HEK293 (cell line): ENCODE results near the gene ZFPL1.

Experiments
- IKZF3 ChIP-seq: fragments of 450-650 bp; IDR thresholded peaks from 2 replicates; pipeline ENCODE4 v1.5.0; 2018; ENCODE audit warnings: missing biosample characterization, mild to moderate bottlenecking, missing genetic modification characterization, moderate library complexity
- KLF16 ChIP-seq: fragments of 450-650 bp; formaldehyde crosslinking; IDR thresholded peaks from 2 replicates; pipeline ENCODE4 v1.5.1; 2017; ENCODE audit warnings: missing biosample characterization, missing genetic modification characterization
- YY2 ChIP-seq: fragments of 450-650 bp; formaldehyde crosslinking; IDR thresholded peaks from 2 replicates; pipeline ENCODE4 v1.5.1; 2016; ENCODE audit warnings: missing biosample characterization, missing genetic modification characterization
- ZBTB8A ChIP-seq: fragments of 450-650 bp; formaldehyde crosslinking; IDR thresholded peaks from 2 replicates; pipeline ENCODE4 v1.5.1; 2016; ENCODE audit warnings: missing biosample characterization, missing genetic modification characterization
- ZFP3 ChIP-seq: fragments of 450-650 bp; formaldehyde crosslinking; IDR thresholded peaks from 2 replicates; pipeline ENCODE4 v1.5.1; 2016; ENCODE audit warnings: low read depth, missing biosample characterization, missing genetic modification characterization
- ZFP41 ChIP-seq: fragments of 450-650 bp; formaldehyde crosslinking; IDR thresholded peaks from 2 replicates; pipeline ENCODE4 v1.5.1; 2016; ENCODE audit warnings: missing biosample characterization, missing genetic modification characterization, borderline replicate concordance
- ZFP69B ChIP-seq: fragments of 450-650 bp; formaldehyde crosslinking; IDR thresholded peaks from 2 replicates; pipeline ENCODE4 v1.5.1; 2016; ENCODE audit warnings: missing biosample characterization, missing genetic modification characterization
- ZNF133 ChIP-seq: fragments of 450-650 bp; formaldehyde crosslinking; IDR thresholded peaks from 2 replicates; pipeline ENCODE4 v1.5.1; 2016; ENCODE audit warnings: missing biosample characterization, missing genetic modification characterization
- ZNF169 ChIP-seq: fragments of 450-650 bp; formaldehyde crosslinking; IDR thresholded peaks from 2 replicates; pipeline ENCODE4 v1.5.1; 2016; ENCODE audit warnings: missing biosample characterization, missing genetic modification characterization
- ZNF174 ChIP-seq: fragments of 450-650 bp; formaldehyde crosslinking; IDR thresholded peaks from 2 replicates; pipeline ENCODE4 v1.5.0; 2017; ENCODE audit warnings: missing biosample characterization, mild to moderate bottlenecking, missing genetic modification characterization
- ZNF211 ChIP-seq: fragments of 450-650 bp; formaldehyde crosslinking; IDR thresholded peaks from 2 replicates; pipeline ENCODE4 v1.5.1; 2016; ENCODE audit warnings: low read depth, missing biosample characterization, missing genetic modification characterization
- ZNF311 ChIP-seq: fragments of 450-650 bp; formaldehyde crosslinking; IDR thresholded peaks from 2 replicates; pipeline ENCODE4 v1.5.1; 2017; ENCODE audit warnings: missing biosample characterization, missing genetic modification characterization, borderline replicate concordance
- ZNF366 ChIP-seq: fragments of 450-650 bp; formaldehyde crosslinking; conservative IDR thresholded peaks from 2 replicates; pipeline ENCODE4 v1.5.1; 2016; ENCODE audit warnings: missing biosample characterization, missing genetic modification characterization
- ZNF529 ChIP-seq: fragments of 450-650 bp; formaldehyde crosslinking; IDR thresholded peaks from 2 replicates; pipeline ENCODE4 v1.5.1; 2017; ENCODE audit warnings: missing genetic modification characterization, missing biosample characterization; ENCODE audit not compliant: insufficient replicate concordance
- ZNF544 ChIP-seq: fragments of 450-650 bp; formaldehyde crosslinking; IDR thresholded peaks from 2 replicates; pipeline ENCODE4 v1.5.0; 2017; ENCODE audit warnings: missing biosample characterization, missing genetic modification characterization
- ZNF776 ChIP-seq: fragments of 450-650 bp; formaldehyde crosslinking; IDR thresholded peaks from 2 replicates; pipeline ENCODE4 v1.5.0; 2017; ENCODE audit warnings: missing biosample characterization, missing genetic modification characterization, borderline replicate concordance
- ZNF837 ChIP-seq: fragments of 450-650 bp; formaldehyde crosslinking; IDR thresholded peaks from 2 replicates; pipeline ENCODE4 v1.5.1; 2016; ENCODE audit warnings: missing biosample characterization, missing genetic modification characterization
- TF ChIP-seq, protein P1 (sequence below): fragments of 450-650 bp; formaldehyde crosslinking; IDR thresholded peaks from 2 replicates; pipeline ENCODE4 v1.5.1; 2016; ENCODE audit warnings: missing biosample characterization, missing genetic modification characterization, borderline replicate concordance
- TF ChIP-seq, protein P2 (sequence below): fragments of 450-650 bp; formaldehyde crosslinking; conservative IDR thresholded peaks from 2 replicates; pipeline ENCODE4 v1.5.1; 2016; ENCODE audit warnings: low read depth, missing biosample characterization, missing genetic modification characterization
- TF ChIP-seq, protein P3 (sequence below): fragments of 450-650 bp; formaldehyde crosslinking; IDR thresholded peaks from 2 replicates; pipeline ENCODE4 v1.5.1; 2016; ENCODE audit warnings: missing biosample characterization, missing genetic modification characterization, low read depth
- TF ChIP-seq, protein P4 (sequence below): fragments of 450-650 bp; formaldehyde crosslinking; IDR thresholded peaks from 2 replicates; pipeline ENCODE4 v1.5.1; 2016; ENCODE audit warnings: missing biosample characterization, missing genetic modification characterization
- TF ChIP-seq, protein P5 (sequence below): fragments of 450-650 bp; formaldehyde crosslinking; IDR thresholded peaks from 2 replicates; pipeline ENCODE4 v1.5.1; 2016; ENCODE audit warnings: missing biosample characterization, missing genetic modification characterization
- TF ChIP-seq, protein P6 (sequence below): fragments of 450-650 bp; formaldehyde crosslinking; IDR thresholded peaks from 2 replicates; pipeline ENCODE4 v1.5.1; 2017; ENCODE audit warnings: missing biosample characterization, missing genetic modification characterization

ZFPL1 gene

DNA sequence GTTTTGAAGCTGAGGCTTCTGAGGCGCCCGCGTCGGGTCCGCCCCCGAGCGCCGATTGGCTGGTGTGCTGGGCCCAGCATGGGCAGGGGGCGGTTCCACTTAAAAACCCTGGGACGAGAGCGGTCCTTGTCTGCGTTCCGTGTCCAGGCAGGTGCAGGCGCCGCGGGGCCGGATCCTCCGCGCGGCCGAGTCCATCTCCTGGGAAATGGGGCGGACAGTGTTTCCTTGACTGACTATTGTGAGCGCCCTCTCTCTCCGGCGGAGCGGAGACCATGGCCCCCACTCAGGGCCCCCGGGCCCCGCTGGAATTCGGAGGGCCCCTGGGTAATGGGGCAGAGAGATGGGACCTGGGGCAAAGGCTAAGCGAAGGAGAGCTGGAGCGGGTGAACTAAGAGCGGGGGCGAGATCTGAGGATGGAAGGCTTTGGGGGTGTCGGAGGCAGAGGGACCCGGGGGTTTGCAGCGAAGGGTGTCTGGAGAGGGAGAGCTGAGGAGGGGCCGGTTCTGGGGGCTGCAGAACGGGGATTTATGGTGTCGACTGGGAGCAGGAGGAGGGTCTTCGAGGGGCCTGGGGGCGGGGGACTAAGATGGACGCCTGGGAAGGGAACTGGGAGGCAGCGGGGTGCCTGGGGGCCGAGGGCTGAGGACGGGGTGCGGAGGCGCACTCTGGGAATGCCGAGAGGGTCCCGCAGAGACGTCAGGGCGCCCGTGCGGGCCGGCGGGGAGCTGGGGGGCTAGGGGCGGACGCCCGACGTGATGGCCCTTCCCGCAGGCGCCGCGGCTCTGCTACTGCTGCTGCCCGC lies 27.9 kb downstream of the ZFPL1 start, which contains the start of gene TM7SF2 (continued):
- TF ChIP-seq, protein P1, sequence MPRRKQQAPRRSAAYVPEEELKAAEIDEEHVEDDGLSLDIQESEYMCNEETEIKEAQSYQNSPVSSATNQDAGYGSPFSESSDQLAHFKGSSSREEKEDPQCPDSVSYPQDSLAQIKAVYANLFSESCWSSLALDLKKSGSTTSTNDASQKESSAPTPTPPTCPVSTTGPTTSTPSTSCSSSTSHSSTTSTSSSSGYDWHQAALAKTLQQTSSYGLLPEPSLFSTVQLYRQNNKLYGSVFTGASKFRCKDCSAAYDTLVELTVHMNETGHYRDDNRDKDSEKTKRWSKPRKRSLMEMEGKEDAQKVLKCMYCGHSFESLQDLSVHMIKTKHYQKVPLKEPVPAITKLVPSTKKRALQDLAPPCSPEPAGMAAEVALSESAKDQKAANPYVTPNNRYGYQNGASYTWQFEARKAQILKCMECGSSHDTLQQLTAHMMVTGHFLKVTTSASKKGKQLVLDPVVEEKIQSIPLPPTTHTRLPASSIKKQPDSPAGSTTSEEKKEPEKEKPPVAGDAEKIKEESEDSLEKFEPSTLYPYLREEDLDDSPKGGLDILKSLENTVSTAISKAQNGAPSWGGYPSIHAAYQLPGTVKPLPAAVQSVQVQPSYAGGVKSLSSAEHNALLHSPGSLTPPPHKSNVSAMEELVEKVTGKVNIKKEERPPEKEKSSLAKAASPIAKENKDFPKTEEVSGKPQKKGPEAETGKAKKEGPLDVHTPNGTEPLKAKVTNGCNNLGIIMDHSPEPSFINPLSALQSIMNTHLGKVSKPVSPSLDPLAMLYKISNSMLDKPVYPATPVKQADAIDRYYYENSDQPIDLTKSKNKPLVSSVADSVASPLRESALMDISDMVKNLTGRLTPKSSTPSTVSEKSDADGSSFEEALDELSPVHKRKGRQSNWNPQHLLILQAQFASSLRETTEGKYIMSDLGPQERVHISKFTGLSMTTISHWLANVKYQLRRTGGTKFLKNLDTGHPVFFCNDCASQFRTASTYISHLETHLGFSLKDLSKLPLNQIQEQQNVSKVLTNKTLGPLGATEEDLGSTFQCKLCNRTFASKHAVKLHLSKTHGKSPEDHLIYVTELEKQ (tag by site-specific recombination) = no peak
- TF ChIP-seq ZNF776 (tag by site-specific recombination) (no peak), ZNF529 (tag by site-specific recombination) (no peak), ZBTB8A (tag by site-specific recombination) (peak; percentile 65; the same call in 1 of the 2 replicates), ZNF311 (tag by site-specific recombination) (no peak), ZFP41 (no peak), IKZF3 (tag by site-specific recombination) (peak; percentile 78), ZNF133 (tag by site-specific recombination) (no peak), KLF16 (tag by site-specific recombination) (no peak), YY2 (no peak; the same call in 1 of the 2 replicates), ZFP3 (tag by site-specific recombination) (no peak), ZNF837 (tag by site-specific recombination) (no peak), ZNF174 (no peak), ZNF211 (tag by site-specific recombination) (no peak), ZNF366 (tag by site-specific recombination) (no peak), ZNF169 (no peak), ZNF544 (tag by site-specific recombination) (no peak), ZFP69B (tag by site-specific recombination) (0 out of 2 replicates have a peak, but pooled peaks have one; percentile 45)
- TF ChIP-seq, protein P2, sequence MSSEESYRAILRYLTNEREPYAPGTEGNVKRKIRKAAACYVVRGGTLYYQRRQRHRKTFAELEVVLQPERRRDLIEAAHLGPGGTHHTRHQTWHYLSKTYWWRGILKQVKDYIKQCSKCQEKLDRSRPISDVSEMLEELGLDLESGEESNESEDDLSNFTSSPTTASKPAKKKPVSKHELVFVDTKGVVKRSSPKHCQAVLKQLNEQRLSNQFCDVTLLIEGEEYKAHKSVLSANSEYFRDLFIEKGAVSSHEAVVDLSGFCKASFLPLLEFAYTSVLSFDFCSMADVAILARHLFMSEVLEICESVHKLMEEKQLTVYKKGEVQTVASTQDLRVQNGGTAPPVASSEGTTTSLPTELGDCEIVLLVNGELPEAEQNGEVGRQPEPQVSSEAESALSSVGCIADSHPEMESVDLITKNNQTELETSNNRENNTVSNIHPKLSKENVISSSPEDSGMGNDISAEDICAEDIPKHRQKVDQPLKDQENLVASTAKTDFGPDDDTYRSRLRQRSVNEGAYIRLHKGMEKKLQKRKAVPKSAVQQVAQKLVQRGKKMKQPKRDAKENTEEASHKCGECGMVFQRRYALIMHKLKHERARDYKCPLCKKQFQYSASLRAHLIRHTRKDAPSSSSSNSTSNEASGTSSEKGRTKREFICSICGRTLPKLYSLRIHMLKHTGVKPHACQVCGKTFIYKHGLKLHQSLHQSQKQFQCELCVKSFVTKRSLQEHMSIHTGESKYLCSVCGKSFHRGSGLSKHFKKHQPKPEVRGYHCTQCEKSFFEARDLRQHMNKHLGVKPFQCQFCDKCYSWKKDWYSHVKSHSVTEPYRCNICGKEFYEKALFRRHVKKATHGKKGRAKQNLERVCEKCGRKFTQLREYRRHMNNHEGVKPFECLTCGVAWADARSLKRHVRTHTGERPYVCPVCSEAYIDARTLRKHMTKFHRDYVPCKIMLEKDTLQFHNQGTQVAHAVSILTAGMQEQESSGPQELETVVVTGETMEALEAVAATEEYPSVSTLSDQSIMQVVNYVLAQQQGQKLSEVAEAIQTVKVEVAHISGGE = peak; percentile 24; the same call in 1 of the 2 replicates
- TF ChIP-seq, protein P3, sequence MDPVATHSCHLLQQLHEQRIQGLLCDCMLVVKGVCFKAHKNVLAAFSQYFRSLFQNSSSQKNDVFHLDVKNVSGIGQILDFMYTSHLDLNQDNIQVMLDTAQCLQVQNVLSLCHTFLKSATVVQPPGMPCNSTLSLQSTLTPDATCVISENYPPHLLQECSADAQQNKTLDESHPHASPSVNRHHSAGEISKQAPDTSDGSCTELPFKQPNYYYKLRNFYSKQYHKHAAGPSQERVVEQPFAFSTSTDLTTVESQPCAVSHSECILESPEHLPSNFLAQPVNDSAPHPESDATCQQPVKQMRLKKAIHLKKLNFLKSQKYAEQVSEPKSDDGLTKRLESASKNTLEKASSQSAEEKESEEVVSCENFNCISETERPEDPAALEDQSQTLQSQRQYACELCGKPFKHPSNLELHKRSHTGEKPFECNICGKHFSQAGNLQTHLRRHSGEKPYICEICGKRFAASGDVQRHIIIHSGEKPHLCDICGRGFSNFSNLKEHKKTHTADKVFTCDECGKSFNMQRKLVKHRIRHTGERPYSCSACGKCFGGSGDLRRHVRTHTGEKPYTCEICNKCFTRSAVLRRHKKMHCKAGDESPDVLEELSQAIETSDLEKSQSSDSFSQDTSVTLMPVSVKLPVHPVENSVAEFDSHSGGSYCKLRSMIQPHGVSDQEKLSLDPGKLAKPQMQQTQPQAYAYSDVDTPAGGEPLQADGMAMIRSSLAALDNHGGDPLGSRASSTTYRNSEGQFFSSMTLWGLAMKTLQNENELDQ (tag by site-specific recombination) = no peak
- TF ChIP-seq, protein P4, sequence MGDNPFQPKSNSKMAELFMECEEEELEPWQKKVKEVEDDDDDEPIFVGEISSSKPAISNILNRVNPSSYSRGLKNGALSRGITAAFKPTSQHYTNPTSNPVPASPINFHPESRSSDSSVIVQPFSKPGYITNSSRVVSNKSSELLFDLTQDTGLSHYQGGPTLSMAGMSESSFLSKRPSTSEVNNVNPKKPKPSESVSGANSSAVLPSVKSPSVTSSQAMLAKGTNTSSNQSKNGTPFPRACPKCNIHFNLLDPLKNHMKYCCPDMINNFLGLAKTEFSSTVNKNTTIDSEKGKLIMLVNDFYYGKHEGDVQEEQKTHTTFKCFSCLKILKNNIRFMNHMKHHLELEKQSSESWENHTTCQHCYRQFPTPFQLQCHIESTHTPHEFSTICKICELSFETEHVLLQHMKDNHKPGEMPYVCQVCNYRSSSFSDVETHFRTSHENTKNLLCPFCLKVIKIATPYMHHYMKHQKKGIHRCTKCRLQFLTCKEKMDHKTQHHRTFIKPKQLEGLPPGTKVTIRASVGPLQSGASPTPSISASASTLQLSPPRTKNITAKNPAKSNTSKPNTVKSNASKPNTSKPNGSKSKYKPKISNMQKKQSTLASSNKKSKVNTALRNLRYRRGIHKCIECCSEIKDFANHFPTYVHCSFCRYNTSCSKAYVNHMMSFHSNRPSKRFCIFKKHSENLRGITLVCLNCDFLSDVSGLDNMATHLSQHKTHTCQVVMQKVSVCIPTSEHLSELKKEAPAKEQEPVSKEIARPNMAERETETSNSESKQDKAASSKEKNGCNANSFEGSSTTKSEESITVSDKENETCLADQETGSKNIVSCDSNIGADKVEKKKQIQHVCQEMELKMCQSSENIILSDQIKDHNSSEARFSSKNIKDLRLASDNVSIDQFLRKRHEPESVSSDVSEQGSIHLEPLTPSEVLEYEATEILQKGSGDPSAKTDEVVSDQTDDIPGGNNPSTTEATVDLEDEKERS = no peak
- TF ChIP-seq, protein P5, sequence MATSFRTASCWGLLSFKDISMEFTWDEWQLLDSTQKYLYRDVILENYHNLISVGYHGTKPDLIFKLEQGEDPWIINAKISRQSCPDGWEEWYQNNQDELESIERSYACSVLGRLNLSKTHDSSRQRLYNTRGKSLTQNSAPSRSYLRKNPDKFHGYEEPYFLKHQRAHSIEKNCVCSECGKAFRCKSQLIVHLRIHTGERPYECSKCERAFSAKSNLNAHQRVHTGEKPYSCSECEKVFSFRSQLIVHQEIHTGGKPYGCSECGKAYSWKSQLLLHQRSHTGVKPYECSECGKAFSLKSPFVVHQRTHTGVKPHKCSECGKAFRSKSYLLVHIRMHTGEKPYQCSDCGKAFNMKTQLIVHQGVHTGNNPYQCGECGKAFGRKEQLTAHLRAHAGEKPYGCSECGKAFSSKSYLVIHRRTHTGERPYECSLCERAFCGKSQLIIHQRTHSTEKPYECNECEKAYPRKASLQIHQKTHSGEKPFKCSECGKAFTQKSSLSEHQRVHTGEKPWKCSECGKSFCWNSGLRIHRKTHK (tag by site-specific recombination) = no peak
- TF ChIP-seq, protein P6, sequence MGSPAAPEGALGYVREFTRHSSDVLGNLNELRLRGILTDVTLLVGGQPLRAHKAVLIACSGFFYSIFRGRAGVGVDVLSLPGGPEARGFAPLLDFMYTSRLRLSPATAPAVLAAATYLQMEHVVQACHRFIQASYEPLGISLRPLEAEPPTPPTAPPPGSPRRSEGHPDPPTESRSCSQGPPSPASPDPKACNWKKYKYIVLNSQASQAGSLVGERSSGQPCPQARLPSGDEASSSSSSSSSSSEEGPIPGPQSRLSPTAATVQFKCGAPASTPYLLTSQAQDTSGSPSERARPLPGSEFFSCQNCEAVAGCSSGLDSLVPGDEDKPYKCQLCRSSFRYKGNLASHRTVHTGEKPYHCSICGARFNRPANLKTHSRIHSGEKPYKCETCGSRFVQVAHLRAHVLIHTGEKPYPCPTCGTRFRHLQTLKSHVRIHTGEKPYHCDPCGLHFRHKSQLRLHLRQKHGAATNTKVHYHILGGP = no peak
